ENCODE data around the gene DYDC2. TPM values are rescaled to one million over a fixed set of nuclear protein-coding genes. Genes with fewer than 3 reads are reported as not detected.
"Not testable (repeated sequence)": the region's sequence is repeated elsewhere in the genome, so short reads cannot be mapped to it uniquely, and the experiment has no call there.

The DYDC2 gene
- total RNA-seq: not detected

GRCh38 chr10:80356563-80356988 lies at the start of gene DYDC2, which contains the start of gene DYDC1:
TSS of gene DYDC2 (plus strand) at chr10:80356781. CDS start at chr10:80362444, 5,663 bp downstream.
TSS of gene DYDC1 (minus strand) at chr10:80356755. CDS start at chr10:80352601, 4,154 bp downstream.
- no peak for DNase-seq

GRCh38 chr10:80313523-80313922 lies 43.1 kb upstream of the DYDC2 start:
- DNase-seq: no peak

GRCh38 chr10:80315391-80315790 lies 41.2 kb upstream of the DYDC2 start:
- DNase-seq: no peak

- DNase-seq: no peak
Observed at GRCh38 chr10:80318742-80319141, 37.8 kb upstream of the DYDC2 start.

- DNase-seq: no peak
Observed at GRCh38 chr10:80319318-80319717, 37.3 kb upstream of the DYDC2 start.

GRCh38 chr10:80319725-80320290 lies 36.8 kb upstream of the DYDC2 start:
- DNase-seq: no peak

- no peak for DNase-seq
Observed at GRCh38 chr10:80320377-80320776, 36.2 kb upstream of the DYDC2 start.

- no peak for DNase-seq
Observed at GRCh38 chr10:80321183-80321582, 35.4 kb upstream of the DYDC2 start.

GRCh38 chr10:80322158-80322557 lies 34.4 kb upstream of the DYDC2 start:
- DNase-seq: no peak

GRCh38 chr10:80322711-80323110 lies 33.9 kb upstream of the DYDC2 start:
- no peak for DNase-seq

GRCh38 chr10:80323311-80323710 lies 33.3 kb upstream of the DYDC2 start:
- DNase-seq: no peak

- no peak for DNase-seq
Observed at GRCh38 chr10:80324086-80324485, 32.5 kb upstream of the DYDC2 start.

- no peak for DNase-seq
Observed at GRCh38 chr10:80324891-80325364, 31.7 kb upstream of the DYDC2 start.

- no peak for DNase-seq
Observed at GRCh38 chr10:80333983-80334382, 22.6 kb upstream of the DYDC2 start.

- DNase-seq: no peak
Observed at GRCh38 chr10:80344276-80344675, 12.3 kb upstream of the DYDC2 start.

GRCh38 chr10:80344912-80345311 lies 11.7 kb upstream of the DYDC2 start:
- DNase-seq: no peak

GRCh38 chr10:80350251-80350650 lies 6.3 kb upstream of the DYDC2 start:
- no peak for DNase-seq

GRCh38 chr10:80351220-80351619 lies 5.4 kb upstream of the DYDC2 start:
- no peak for DNase-seq

- DNase-seq: no peak
Observed at GRCh38 chr10:80356989-80357850, 639 bp downstream of the DYDC2 start.

- no peak for DNase-seq
Observed at GRCh38 chr10:80357851-80358125, 1.2 kb downstream of the DYDC2 start.

- DNase-seq: not testable (repeated sequence)
Observed at GRCh38 chr10:80358925-80359324, 2.3 kb downstream of the DYDC2 start.

GRCh38 chr10:80359644-80360043 lies 3.1 kb downstream of the DYDC2 start:
- DNase-seq: no peak

GRCh38 chr10:80365510-80365909 lies 8.9 kb downstream of the DYDC2 start:
- DNase-seq: no peak

GRCh38 chr10:80371467-80371866 lies 14.9 kb downstream of the DYDC2 start:
- no peak for DNase-seq

Data from effector CD4-positive, alpha-beta T cell (primary cell).